ENCODE data around the gene MMP19. TPM values are rescaled to one million over a fixed set of nuclear protein-coding genes. Genes with fewer than 3 reads are reported as not detected.
"Not testable (repeated sequence)": the region's sequence is repeated elsewhere in the genome, so short reads cannot be mapped to it uniquely, and the experiment has no call there.

MMP19 gene
- total and polyA plus RNA-seq, 2 experiments from 2014 or later = 1.4 TPM; not detected in 1

GRCh38 chr12:55840581-55841351, 2.0 kb downstream of the MMP19 start:
- TF ChIP-seq CTCF (IDR thresholded peaks at IDR 0.05; ENCODE audit: low read depth, low read length) = no peak
- Histone ChIP-seq H3K27me3 (no peaks in the 10 kb centered on the region), H3K27ac (no peak overlapping the region), H3K4me3 (no peak overlapping the region), H3K9me3 (ENCODE audit: low read depth) (no peaks in the 10 kb centered on the region), H3K4me1 (ENCODE audit: low read depth) (no peaks in the 10 kb centered on the region), H3K36me3 (no peaks in the 10 kb centered on the region)
- DNase-seq (ENCODE audit: low read depth in 1 of 2, low spot score in 1 of 2) = no peak

- Histone ChIP-seq H3K4me3 (no peak overlapping the region), H3K4me1 (ENCODE audit: low read depth) (no peaks in the 10 kb centered on the region), H3K36me3 (no peaks in the 10 kb centered on the region), H3K9me3 (ENCODE audit: low read depth) (no peaks in the 10 kb centered on the region), H3K27ac (no peak overlapping the region), H3K27me3 (no peaks in the 10 kb centered on the region)
- no peak for TF ChIP-seq CTCF (IDR thresholded peaks at IDR 0.05; ENCODE audit: low read depth, low read length)
- no peak for DNase-seq (ENCODE audit: low read depth in 1 of 2, low spot score in 1 of 2)
Observed at GRCh38 chr12:55839345-55840140, 3.2 kb downstream of the MMP19 start.

- no peak overlapping the region for H3K27ac ChIP-seq
- TF ChIP-seq CTCF (IDR thresholded peaks at IDR 0.05; ENCODE audit: low read depth, low read length) = no peak
- H3K9me3 ChIP-seq (ENCODE audit: low read depth) = no peaks in the 10 kb centered on the region
Observed at GRCh38 chr12:55838361-55838760, 4.4 kb downstream of the MMP19 start.

GRCh38 chr12:55834400-55834799, 8.3 kb downstream of the MMP19 start:
- not testable (repeated sequence) for H3K4me1 ChIP-seq (ENCODE audit: low read depth); H3K4me3 ChIP-seq; H3K36me3 ChIP-seq; H3K27ac ChIP-seq; DNase-seq (ENCODE audit: low read depth in 1 of 2, low spot score in 1 of 2); H3K27me3 ChIP-seq; H3K9me3 ChIP-seq (ENCODE audit: low read depth)

More at GRCh38 chr12:55838361-55838760, 4.4 kb downstream of the MMP19 start:
- H3K4me1 ChIP-seq (ENCODE audit: low read depth) = no peaks in the 10 kb centered on the region
- no peaks in the 10 kb centered on the region for H3K27me3 ChIP-seq
- DNase-seq (ENCODE audit: low read depth in 1 of 2, low spot score in 1 of 2) = no peak
- no peak overlapping the region for H3K4me3 ChIP-seq
- no peaks in the 10 kb centered on the region for H3K36me3 ChIP-seq

GRCh38 chr12:55833056-55833455, 9.7 kb downstream of the MMP19 start:
- H3K4me1 ChIP-seq (ENCODE audit: low read depth) = no peaks in the 10 kb centered on the region
- DNase-seq (ENCODE audit: low read depth in 1 of 2, low spot score in 1 of 2) = no peak
- no peaks in the 10 kb centered on the region for H3K27me3 ChIP-seq
- no peaks in the 10 kb centered on the region for H3K36me3 ChIP-seq
- no peak overlapping the region for H3K4me3 ChIP-seq
- no peak overlapping the region for H3K27ac ChIP-seq
- TF ChIP-seq CTCF (IDR thresholded peaks at IDR 0.05; ENCODE audit: low read depth, low read length) = no peak
- no peaks in the 10 kb centered on the region for H3K9me3 ChIP-seq (ENCODE audit: low read depth)

- peak overlapping the region; percentile 97 for H3K27ac ChIP-seq
Observed at GRCh38 chr12:55831447-55831815, 11.3 kb downstream of the MMP19 start.

More at GRCh38 chr12:55831447-55831815, 11.3 kb downstream of the MMP19 start:
- DNase-seq (ENCODE audit: low read depth in 1 of 2, low spot score in 1 of 2) = no peak
- Histone ChIP-seq H3K4me1 (ENCODE audit: low read depth) (no peaks in the 10 kb centered on the region), H3K36me3 (no peaks in the 10 kb centered on the region), H3K27me3 (no peaks in the 10 kb centered on the region), H3K4me3 (peak overlapping the region; percentile 66), H3K9me3 (ENCODE audit: low read depth) (no peaks in the 10 kb centered on the region)
- TF ChIP-seq CTCF (IDR thresholded peaks at IDR 0.05; ENCODE audit: low read depth, low read length) = no peak

Data from cardiac muscle cell (in vitro differentiated cells and primary cell).